ENCODE measurements around the gene TBXAS1.

TBXAS1 gene

GRCh38 chr7:140060243-140060630 lies 231.2 kb downstream of the TBXAS1 start:
- DNase-seq (ENCODE audit: insufficient read length, low spot score), result no peak
- no peak for FAIRE-seq

GRCh38 chr7:140060788-140061606 lies 231.9 kb downstream of the TBXAS1 start:
- no peak for DNase-seq (ENCODE audit: insufficient read length, low spot score)
- no peak for FAIRE-seq

DNA sequence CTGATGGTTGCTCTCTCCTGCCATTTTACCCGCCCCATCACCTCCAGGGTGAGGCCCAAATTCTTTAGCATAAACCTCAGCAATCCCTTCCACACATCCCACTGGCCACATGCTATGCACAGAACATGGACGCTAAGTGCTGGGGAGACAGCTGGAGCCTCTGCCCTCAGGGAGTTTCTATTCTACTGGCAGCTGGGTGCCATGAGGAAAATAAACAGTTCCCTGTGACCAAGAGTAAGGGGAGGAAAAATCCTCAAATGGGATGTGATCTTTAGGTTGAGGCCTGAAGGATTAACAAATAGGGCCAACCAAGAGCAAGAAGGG lies 232.5 kb downstream of the TBXAS1 start:
- no peak for DNase-seq (ENCODE audit: insufficient read length, low spot score)
- FAIRE-seq, result no peak

- FAIRE-seq, result no peak
- peak; percentile 35 for DNase-seq (ENCODE audit: insufficient read length, low spot score)
Measured at GRCh38 chr7:140062118-140062527, 233.1 kb downstream of the TBXAS1 start.

- peak; percentile 92 for DNase-seq (ENCODE audit: insufficient read length, low spot score)
- peak; percentile 84 for FAIRE-seq
Measured at GRCh38 chr7:140062528-140063299, 233.7 kb downstream of the TBXAS1 start, which contains the start of gene PARP12. PARP12 (minus strand) TSS chr7:140062951; CDS start chr7:140062847, 104 bp downstream.

GRCh38 chr7:140067052-140067451 lies 238.0 kb downstream of the TBXAS1 start:
- no peak for DNase-seq (ENCODE audit: insufficient read length, low spot score)
- no peak for FAIRE-seq

DNA sequence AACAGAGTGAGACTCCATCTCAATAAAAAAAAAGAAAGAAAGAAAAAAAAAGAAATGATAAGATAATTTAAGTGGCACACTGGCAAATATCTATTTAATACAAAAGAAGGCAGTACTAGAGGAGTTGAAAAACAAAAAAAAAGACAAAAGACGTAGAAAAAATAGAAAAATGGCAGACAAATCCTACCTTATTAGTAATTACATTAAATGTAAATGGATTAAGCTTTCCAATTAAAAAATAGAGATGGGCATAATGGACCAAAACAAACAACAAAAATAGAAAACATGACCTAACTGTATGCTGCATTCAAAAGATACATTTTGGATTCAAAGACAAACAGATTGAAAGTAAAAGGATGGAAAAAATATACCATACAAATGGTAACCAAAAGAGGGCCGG lies 239.0 kb downstream of the TBXAS1 start:
- no peak for FAIRE-seq
- DNase-seq (ENCODE audit: insufficient read length, low spot score), result no peak

- DNase-seq (ENCODE audit: insufficient read length, low spot score) (no peak), FAIRE-seq (no peak)
Measured at GRCh38 chr7:140069298-140069949, 240.4 kb downstream of the TBXAS1 start.

All from GM19239 (cell line).